IMR-90 (cell line): ENCODE data around the gene EPSTI1. TPM values are rescaled to one million over a fixed set of nuclear protein-coding genes. Genes with fewer than 3 reads are reported as not detected.

Experiments
- ATAC-seq: fragments of 200-7000 bp; cut with Tn5 transposase; 2 replicates; pipeline ENCODE4 v1.9.1; 2020; ENCODE audit warnings: low read depth, mild to moderate bottlenecking, moderate library complexity
- BruUV-seq: library from RNA; stranded (reverse); fragments of 400-500 nt; replicated peaks from 2 replicates; lab custom pipeline; 2021; lab: Mats Ljungman, UMichigan
- CTCF ChIA-PET: fragments of 300-600 bp; formaldehyde crosslinking; extraction: SDS; loops from one replicate; lab custom pipeline; 2021; ENCODE audit warnings: antibody characterized with exemption; lab: Yijun Ruan, JAX
- POLR2A ChIA-PET: fragments of 300-600 bp; sonication (Branson Sonifier 250); formaldehyde crosslinking; loops from one replicate; lab custom pipeline; 2022; ENCODE audit warnings: antibody characterized with exemption; ENCODE audit not compliant: unreplicated experiment; lab: Charles Lee
- DNase-seq: peaks from one replicate; pipeline ENCODE4 v3.0.0; 2013
- H2AFZ ChIP-seq: replicated peaks from 2 replicates; pipeline ENCODE3; 2013; ENCODE audit warnings: low read length, mild to moderate bottlenecking; ENCODE audit not compliant: poor library complexity
- H2AK5ac ChIP-seq: 2 replicates; pipeline ENCODE4 v1.6.1; 2013; ENCODE audit warnings: low read depth, low read length, inconsistent platforms
- H2AK9ac ChIP-seq: replicated peaks from 2 replicates; pipeline ENCODE3; 2013; ENCODE audit warnings: mild to moderate bottlenecking, low read depth, low read length, moderate library complexity; ENCODE audit not compliant: poor library complexity
- H2BK120ac ChIP-seq: 2 replicates; pipeline ENCODE4 v1.6.1; 2013; ENCODE audit warnings: low read depth, low read length, inconsistent platforms
- H2BK15ac ChIP-seq: 3 replicates; pipeline ENCODE4 v1.6.1; 2013; ENCODE audit warnings: low read depth, low read length, inconsistent platforms
- H2BK20ac ChIP-seq: 2 replicates; pipeline ENCODE4 v1.6.1; 2013; ENCODE audit warnings: low read depth, mild to moderate bottlenecking, inconsistent platforms, low read length, moderate library complexity
- H2BK5ac ChIP-seq: 2 replicates; pipeline ENCODE4 v1.6.1; 2013; ENCODE audit warnings: mild to moderate bottlenecking, low read depth, low read length, inconsistent platforms; ENCODE audit not compliant: poor library complexity, severe bottlenecking
- H3K14ac ChIP-seq: replicated peaks from 2 replicates; pipeline ENCODE4 v1.6.1; 2013; ENCODE audit warnings: low read depth, low read length, inconsistent platforms
- H3K18ac ChIP-seq: 2 replicates; pipeline ENCODE4 v1.6.1; 2013; ENCODE audit warnings: low read depth, low read length, control low read depth
- H3K23ac ChIP-seq: 2 replicates; pipeline ENCODE4 v1.6.1; 2013; ENCODE audit warnings: low read depth, low read length, inconsistent platforms
- H3K27ac ChIP-seq: 2 replicates; pipeline ENCODE4 v1.5.1; 2013; ENCODE audit warnings: mild to moderate bottlenecking, control low read depth, low read length; ENCODE audit not compliant: insufficient read depth
- H3K27me3 ChIP-seq: 2 replicates; pipeline ENCODE4 v1.6.1; 2013; ENCODE audit warnings: low read length; ENCODE audit not compliant: control insufficient read depth, insufficient read depth
- H3K36me3 ChIP-seq: 2 replicates; pipeline ENCODE4 v1.6.1; 2013; ENCODE audit warnings: low read length, mixed read lengths; ENCODE audit not compliant: control insufficient read depth, insufficient read depth
- H3K4ac ChIP-seq: 2 replicates; pipeline ENCODE4 v1.6.1; 2013; ENCODE audit warnings: low read depth, low read length, inconsistent platforms
- H3K4me1 ChIP-seq: 2 replicates; pipeline ENCODE4 v1.6.1; 2013; ENCODE audit warnings: low read length, mixed read lengths; ENCODE audit not compliant: control insufficient read depth, insufficient read depth
- H3K4me2 ChIP-seq: 2 replicates; pipeline ENCODE4 v1.6.1; 2013; ENCODE audit warnings: low read depth, mild to moderate bottlenecking, control low read depth, low read length, moderate library complexity
- H3K4me3 ChIP-seq: 2 replicates; pipeline ENCODE4 v1.5.1; 2013; ENCODE audit warnings: low read depth, mild to moderate bottlenecking, control low read depth, low read length, moderate library complexity; ENCODE audit not compliant: insufficient read depth
- H3K56ac ChIP-seq: 2 replicates; pipeline ENCODE4 v1.6.1; 2013; ENCODE audit warnings: low read length, inconsistent platforms; ENCODE audit not compliant: insufficient read depth; ENCODE audit errors: extremely low read depth
- H3K79me1 ChIP-seq, 2 experiments: 2 replicates each; pipeline ENCODE4 v1.6.1; 2013; ENCODE audit warnings: low read length in 2 of 2, inconsistent platforms in 1 of 2, low read depth in 1 of 2
- H3K9ac ChIP-seq: 2 replicates; pipeline ENCODE4 v1.6.1; 2013; ENCODE audit warnings: low read depth, low read length, control low read depth
- H3K9me1 ChIP-seq: 2 replicates; pipeline ENCODE4 v1.6.1; 2013; ENCODE audit warnings: low read length, inconsistent platforms; ENCODE audit not compliant: insufficient read depth
- H3K9me3 ChIP-seq: 2 replicates; pipeline ENCODE4 v1.6.1; 2013; ENCODE audit warnings: low read length; ENCODE audit not compliant: control insufficient read depth, insufficient read depth
- H4K20me1 ChIP-seq: 2 replicates; pipeline ENCODE4 v1.6.1; 2013; ENCODE audit warnings: low read length, inconsistent platforms; ENCODE audit not compliant: insufficient read depth
- H4K5ac ChIP-seq: 2 replicates; pipeline ENCODE4 v1.6.1; 2013; ENCODE audit warnings: mild to moderate bottlenecking, low read depth, low read length, control low read depth
- H4K8ac ChIP-seq, 2 experiments: 2 replicates each; pipeline ENCODE4 v1.6.1; 2013; ENCODE audit warnings: low read depth in 2 of 2, low read length in 2 of 2, control low read depth in 1 of 2, inconsistent platforms in 1 of 2
- H4K91ac ChIP-seq: 2 replicates; pipeline ENCODE4 v1.6.1; 2013; ENCODE audit warnings: low read depth, low read length, inconsistent platforms; ENCODE audit not compliant: insufficient read depth
- BHLHE40 ChIP-seq: fragments of 150-350 bp; IDR thresholded peaks from 2 replicates; pipeline ENCODE4 v1.6.1; 2016; ENCODE audit warnings: mild to moderate bottlenecking, low read depth, low read length
- CEBPB ChIP-seq: IDR thresholded peaks from 2 replicates; pipeline ENCODE4 v1.6.1; 2012; ENCODE audit warnings: low read depth, low read length, improper control_type of control experiment
- CHD1 ChIP-seq: IDR thresholded peaks from 2 replicates; pipeline ENCODE4 v1.6.1; 2012; ENCODE audit warnings: low read depth, low read length, improper control_type of control experiment
- CTCF ChIP-seq: conservative IDR thresholded peaks from 2 replicates; pipeline ENCODE4 v1.5.1; 2012; ENCODE audit warnings: mild to moderate bottlenecking, low read depth, low read length, improper control_type of control experiment
- ELK1 ChIP-seq: fragments of 150-350 bp; IDR thresholded peaks from 2 replicates; pipeline ENCODE4 v1.6.1; 2016; ENCODE audit warnings: low read depth, mild to moderate bottlenecking, low read length, moderate library complexity, borderline replicate concordance
- FOS ChIP-seq: fragments of 150-350 bp; IDR thresholded peaks from 2 replicates; pipeline ENCODE4 v1.6.1; 2016; ENCODE audit warnings: low read depth, low read length
- MAFK ChIP-seq: IDR thresholded peaks from 2 replicates; pipeline ENCODE4 v1.6.1; 2012; ENCODE audit warnings: low read depth, low read length, improper control_type of control experiment
- MAZ ChIP-seq: IDR thresholded peaks from 2 replicates; pipeline ENCODE4 v1.6.1; 2012; ENCODE audit warnings: low read depth, mild to moderate bottlenecking, low read length, improper control_type of control experiment, moderate library complexity, borderline replicate concordance
- MXI1 ChIP-seq: IDR thresholded peaks from 2 replicates; pipeline ENCODE4 v1.6.1; 2012; ENCODE audit warnings: low read depth, mild to moderate bottlenecking, low read length, moderate library complexity, borderline replicate concordance
- NFE2L2 ChIP-seq: fragments of 150-350 bp; IDR thresholded peaks from 2 replicates; pipeline ENCODE4 v1.6.1; 2016; ENCODE audit warnings: low read depth, mild to moderate bottlenecking, low read length
- POLR2A ChIP-seq: IDR thresholded peaks from 2 replicates; pipeline ENCODE4 v1.6.1; 2012; ENCODE audit warnings: mild to moderate bottlenecking, low read depth, low read length
- RAD21 ChIP-seq: IDR thresholded peaks from 2 replicates; pipeline ENCODE4 v1.6.1; 2012; ENCODE audit warnings: low read length, improper control_type of control experiment
- RCOR1 ChIP-seq: IDR thresholded peaks from 2 replicates; pipeline ENCODE4 v1.6.1; 2012; ENCODE audit warnings: mild to moderate bottlenecking, low read length, improper control_type of control experiment; ENCODE audit not compliant: insufficient replicate concordance
- RFX5 ChIP-seq: IDR thresholded peaks from 2 replicates; pipeline ENCODE4 v1.8.0; 2012; ENCODE audit warnings: low read depth, mild to moderate bottlenecking, low read length, moderate library complexity
- SMC3 ChIP-seq: fragments of 150-350 bp; IDR thresholded peaks from 2 replicates; pipeline ENCODE4 v1.6.1; 2016; ENCODE audit warnings: low read depth, mild to moderate bottlenecking, antibody characterized with exemption, low read length, moderate library complexity
- USF2 ChIP-seq: fragments of 150-350 bp; IDR thresholded peaks from 2 replicates; pipeline ENCODE4 v1.6.1; 2017; ENCODE audit warnings: mild to moderate bottlenecking, antibody characterized with exemption, low read length, low read depth
- WGBS, 2 experiments: methylation state at CpG; one replicate each; pipeline versions ENCODE4 v1.1.5 to v1.1.7; 2013; ENCODE audit warnings: missing lambda C conversion rate in 2 of 2; ENCODE audit not compliant: insufficient read length in 1 of 2; ENCODE audit errors: extremely low coverage in 2 of 2; 5-methylcytosine and 5-hydroxymethylcytosine counted together
- dilution Hi-C: fragments of 300-500 bp; cut with HindIII; formaldehyde crosslinking; loops from one replicate; pipeline ENCODE4 v1.14.3; 2018; ENCODE audit warnings: low sequenced_read_pairs; ENCODE audit not compliant: unreplicated experiment
- in situ Hi-C: fragments of 300-500 bp; cut with MboI; formaldehyde crosslinking; loops from 3 replicates; pipeline ENCODE4 v1.14.3; 2019; ENCODE audit warnings: low sequenced_read_pairs, inconsistent platforms, mixed read lengths
- intact Hi-C: fragments of 100-400 bp; cut with micrococcal nuclease; formaldehyde crosslinking; loops from 2 replicates; pipeline ENCODE4 v1.10.0; 2022
- polyA plus RNA-seq, 3 experiments: library from polyadenylated mRNA; depleted of rRNA; stranded (reverse); fragments of >200 nt; gene quantifications; 2 replicates each; pipeline ENCODE4 v1.2.3, GENCODE V29; 2012; ENCODE audit warnings: low replicate concordance in 1 of 3
- total RNA-seq: library from RNA; depleted of rRNA; stranded (reverse); fragments of >200 nt; gene quantifications from 2 replicates; pipeline ENCODE4 v1.2.3, GENCODE V29; 2012

Gene EPSTI1
- total and polyA plus RNA-seq, 2 of the 4 experiments (the other 2 are of a cell fraction), result 0.90 to 1.6 TPM

- Histone ChIP-seq H2BK20ac (peak overlapping the region; percentile 95), H4K8ac (peak overlapping the region; percentile 65 to 94), H3K4me2 (peak overlapping the region; percentile 53; the same call in 1 of the 2 replicates), H3K36me3 (no peaks in the 10 kb centered on the region), H3K27me3 (no peaks in the 10 kb centered on the region), H3K4ac (peak overlapping the region; percentile 80), H2BK15ac (peak overlapping the region; percentile 98; the same call in 2 of the 3 replicates), H3K4me1 (peaks cover 2% of the 10 kb centered on the region), H2BK5ac (peak overlapping the region; percentile 97), H3K14ac (peak overlapping the region; percentile 84), H2AFZ (no peak overlapping the region), H3K4me3 (no peak overlapping the region), H3K9me1 (0 out of 2 replicates have a peak, but pooled peaks cover 9% of the 10 kb centered on the region), H2AK9ac (no peak overlapping the region), H3K23ac (peak overlapping the region; percentile 89; the same call in 1 of the 2 replicates), H4K5ac (peak overlapping the region; percentile 28; the same call in 1 of the 2 replicates), H3K79me1 (no peaks in the 10 kb centered on the region), H4K20me1 (no peaks in the 10 kb centered on the region), H2AK5ac (peak overlapping the region; percentile 78; the same call in 1 of the 2 replicates), H3K56ac (peak overlapping the region; percentile 65), H3K18ac (peak overlapping the region; percentile 69; the same call in 1 of the 2 replicates), H2BK120ac (peak overlapping the region; percentile 89), H3K9ac (no peak overlapping the region; the same call in 1 of the 2 replicates), H3K27ac (peak overlapping the region; percentile 39), H4K91ac (peak overlapping the region; percentile 96), H3K9me3 (no peaks in the 10 kb centered on the region)
- in situ Hi-C loops (no loop called here), dilution Hi-C loops (no loop called here), intact Hi-C loops (no loop called here)
- ATAC-seq, result peak; percentile 60
- BruUV-seq, result no TSS peak
- no peak for TF ChIP-seq RAD21
- TF ChIP-seq USF2, result no peak
- TF ChIP-seq NFE2L2, result no peak
- TF ChIP-seq CEBPB, result no peak
- TF ChIP-seq CHD1, result no peak
- TF ChIP-seq MAFK, result no peak
- TF ChIP-seq ELK1, result no peak
- no peak for TF ChIP-seq FOS
- TF ChIP-seq RCOR1, result no peak
- no peak for TF ChIP-seq MAZ
- no peak for TF ChIP-seq SMC3
- no peak for TF ChIP-seq MXI1
- no peak for TF ChIP-seq CTCF
- TF ChIP-seq BHLHE40, result no peak
- TF ChIP-seq RFX5, result no peak
- no peak for TF ChIP-seq POLR2A
- ChIA-PET CTCF (interaction anchor here (0.6 kb wide), 1 partner anchor 25 kb away, joined by 4 read pairs; no protein-coding TSS in a partner anchor), POLR2A (interaction anchor here (0.6 kb wide), 1 partner anchor 52 kb away, joined by 3 read pairs; no protein-coding TSS in a partner anchor)
- WGBS, 2 experiments, result no CpG with 5 or more reads among the region's 2 CpGs
- peak; percentile 40 for DNase-seq
These were observed 5.3 kb upstream of the EPSTI1 start for GRCh38 chr13:42997381-42997780.
